Measurements from ENCODE around the gene INTS4.

DNA sequence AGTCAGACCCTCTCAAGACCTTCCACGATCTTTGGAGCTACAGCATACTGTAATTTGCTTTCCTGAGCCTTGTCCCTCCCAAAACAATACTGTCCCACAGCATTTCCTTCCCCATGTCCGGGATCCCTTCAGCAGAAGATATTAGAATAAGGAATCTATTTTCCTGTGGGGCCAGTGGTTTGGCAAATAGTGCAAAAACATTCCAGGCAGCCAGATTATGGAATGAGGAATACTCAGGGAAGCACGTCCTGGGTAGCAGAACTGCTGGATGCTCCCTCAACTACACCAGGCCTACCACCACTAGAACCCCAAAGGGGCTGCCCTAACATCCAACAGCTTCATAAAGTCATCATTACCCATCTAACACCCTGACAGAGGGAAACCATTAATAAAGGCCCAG lies 112.1 kb downstream of the INTS4 start:
- no peak for TF ChIP-seq EZH2phosphoT487 (IDR thresholded peaks at IDR 0.05; ENCODE audit: borderline replicate concordance, low read length)
- TF ChIP-seq, protein P1, sequence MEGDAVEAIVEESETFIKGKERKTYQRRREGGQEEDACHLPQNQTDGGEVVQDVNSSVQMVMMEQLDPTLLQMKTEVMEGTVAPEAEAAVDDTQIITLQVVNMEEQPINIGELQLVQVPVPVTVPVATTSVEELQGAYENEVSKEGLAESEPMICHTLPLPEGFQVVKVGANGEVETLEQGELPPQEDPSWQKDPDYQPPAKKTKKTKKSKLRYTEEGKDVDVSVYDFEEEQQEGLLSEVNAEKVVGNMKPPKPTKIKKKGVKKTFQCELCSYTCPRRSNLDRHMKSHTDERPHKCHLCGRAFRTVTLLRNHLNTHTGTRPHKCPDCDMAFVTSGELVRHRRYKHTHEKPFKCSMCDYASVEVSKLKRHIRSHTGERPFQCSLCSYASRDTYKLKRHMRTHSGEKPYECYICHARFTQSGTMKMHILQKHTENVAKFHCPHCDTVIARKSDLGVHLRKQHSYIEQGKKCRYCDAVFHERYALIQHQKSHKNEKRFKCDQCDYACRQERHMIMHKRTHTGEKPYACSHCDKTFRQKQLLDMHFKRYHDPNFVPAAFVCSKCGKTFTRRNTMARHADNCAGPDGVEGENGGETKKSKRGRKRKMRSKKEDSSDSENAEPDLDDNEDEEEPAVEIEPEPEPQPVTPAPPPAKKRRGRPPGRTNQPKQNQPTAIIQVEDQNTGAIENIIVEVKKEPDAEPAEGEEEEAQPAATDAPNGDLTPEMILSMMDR (IDR thresholded peaks at IDR 0.05; ENCODE audit: low read depth, low read length, poor library complexity, severe bottlenecking) = no peak
